ENCODE results near the gene RPL18.
A peak's percentile ranks its signal among the peaks of the same experiment; 100 is the strongest.

Gene RPL18

DNA sequence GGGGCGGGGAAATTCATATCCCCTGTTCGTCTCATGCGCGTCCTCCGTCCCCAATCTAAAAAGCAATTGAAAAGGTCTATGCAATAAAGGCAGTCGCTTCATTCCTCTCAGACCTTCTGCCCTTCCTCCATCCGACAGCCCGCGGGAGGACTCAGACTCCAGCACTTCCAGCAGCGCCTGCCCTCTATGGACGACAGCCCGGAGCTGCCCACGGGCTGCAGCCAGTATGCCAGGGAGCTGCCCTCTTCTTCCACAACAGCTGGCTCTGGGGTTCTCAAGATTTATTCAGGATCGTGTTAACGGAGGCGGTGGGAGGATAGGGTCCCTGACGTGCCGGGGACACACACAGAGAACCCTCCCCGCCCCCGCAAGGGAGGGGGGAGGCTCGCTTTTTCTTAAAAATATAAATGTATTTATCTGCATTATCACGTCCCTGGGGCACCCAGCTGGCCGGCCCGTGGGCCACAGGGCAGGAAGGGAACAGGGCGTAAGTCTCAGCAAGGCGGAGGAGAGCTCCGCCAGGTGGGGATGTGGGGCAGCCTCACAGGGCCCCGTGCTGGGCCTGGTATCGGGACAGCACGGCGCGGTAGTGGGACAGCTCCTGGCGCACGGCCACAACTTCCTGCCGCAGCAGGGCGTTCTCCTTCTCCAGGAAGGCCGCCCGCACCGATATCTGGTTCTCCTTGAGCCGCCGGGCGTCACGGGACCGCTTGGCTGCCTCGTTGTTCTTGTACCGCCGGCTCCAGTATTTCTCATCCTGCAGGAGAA is 11.5 kb upstream of the RPL18 start:
- DNase-seq (ENCODE audit: low read depth) = no peak

GRCh38 chr19:48629599-48630295 is 10.8 kb upstream of the RPL18 start:
- no peak for DNase-seq (ENCODE audit: low read depth)

GRCh38 chr19:48629297-48629598 is 10.3 kb upstream of the RPL18 start:
- DNase-seq (ENCODE audit: low read depth) = no peak

DNA sequence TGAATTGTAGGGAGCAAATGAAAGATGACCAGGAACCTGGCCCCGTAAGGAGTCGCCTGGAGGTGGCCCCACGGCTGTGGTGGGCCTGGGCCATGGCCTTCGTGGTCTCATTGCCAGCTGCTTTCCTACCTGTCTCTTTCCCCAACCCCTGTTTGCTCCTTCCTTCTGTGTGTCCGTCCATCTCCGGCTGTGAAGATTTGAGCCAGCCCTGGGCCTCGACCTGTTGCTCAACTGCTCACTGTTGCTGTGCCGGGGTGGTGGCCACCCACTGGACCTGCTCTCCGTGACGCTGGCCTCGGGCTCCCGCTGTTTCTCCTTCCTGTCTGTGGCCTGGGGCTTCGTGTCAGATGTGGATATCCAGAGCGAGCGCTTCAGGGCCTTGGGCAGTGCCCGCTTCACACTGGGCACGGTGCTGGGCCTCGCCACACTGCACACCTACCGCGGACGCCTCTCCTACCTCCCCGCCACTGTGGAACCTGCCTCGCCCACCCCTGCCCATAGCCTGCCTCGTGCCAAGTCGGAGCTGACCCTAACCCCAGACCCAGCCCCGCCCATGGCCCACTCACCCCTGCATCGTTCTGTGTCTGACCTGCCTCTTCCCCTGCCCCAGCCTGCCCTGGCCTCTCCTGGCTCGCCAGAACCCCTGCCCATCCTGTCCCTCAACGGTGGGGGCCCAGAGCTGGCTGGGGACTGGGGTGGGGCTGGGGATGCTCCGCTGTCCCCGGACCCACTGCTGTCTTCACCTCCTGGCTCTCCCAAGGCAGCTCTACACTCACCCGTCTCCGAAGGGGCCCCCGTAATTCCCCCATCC is 9.7 kb upstream of the RPL18 start:
- DNase-seq (ENCODE audit: low read depth) = no peak

- DNase-seq (ENCODE audit: low read depth) = no peak
These were observed 8.9 kb upstream of the RPL18 start for GRCh38 chr19:48627865-48628314.

DNA sequence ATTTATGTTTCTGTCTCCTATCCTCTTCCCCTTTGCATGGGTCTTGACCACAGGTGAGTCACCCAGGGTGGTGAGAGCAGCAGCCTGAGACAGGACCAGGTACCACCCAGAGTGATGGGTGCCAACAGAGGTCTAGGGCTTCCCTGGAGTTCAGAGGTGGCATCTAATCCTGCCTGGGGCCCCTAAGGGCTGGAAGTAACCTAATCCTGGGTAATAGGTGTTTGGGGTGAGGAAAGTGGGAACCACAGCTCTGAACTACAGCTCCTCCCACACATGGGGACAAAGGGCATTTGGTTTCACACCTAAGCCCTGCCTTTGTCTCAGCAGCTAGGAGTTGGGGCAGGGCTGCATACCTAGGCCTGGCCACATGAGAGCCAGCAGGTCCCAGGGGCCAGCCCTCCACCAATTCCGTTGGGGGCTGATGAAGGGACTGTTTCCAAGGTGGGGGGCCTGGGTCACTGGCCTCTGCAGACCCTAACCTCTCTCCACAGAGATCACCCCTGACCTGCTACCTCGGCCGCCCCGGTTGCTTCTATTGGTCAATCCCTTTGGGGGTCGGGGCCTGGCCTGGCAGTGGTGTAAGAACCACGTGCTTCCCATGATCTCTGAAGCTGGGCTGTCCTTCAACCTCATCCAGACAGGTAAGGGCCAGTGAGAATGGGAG is 8.4 kb upstream of the RPL18 start:
- no peak for DNase-seq (ENCODE audit: low read depth)

DNA sequence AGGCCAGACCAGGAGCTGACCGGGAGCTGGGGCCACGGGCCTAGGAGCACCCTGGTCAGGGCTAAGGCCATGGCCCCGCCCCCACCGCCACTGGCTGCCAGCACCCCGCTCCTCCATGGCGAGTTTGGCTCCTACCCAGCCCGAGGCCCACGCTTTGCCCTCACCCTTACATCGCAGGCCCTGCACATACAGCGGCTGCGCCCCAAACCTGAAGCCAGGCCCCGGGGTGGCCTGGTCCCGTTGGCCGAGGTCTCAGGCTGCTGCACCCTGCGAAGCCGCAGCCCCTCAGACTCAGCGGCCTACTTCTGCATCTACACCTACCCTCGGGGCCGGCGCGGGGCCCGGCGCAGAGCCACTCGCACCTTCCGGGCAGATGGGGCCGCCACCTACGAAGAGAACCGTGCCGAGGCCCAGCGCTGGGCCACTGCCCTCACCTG is 6.9 kb upstream of the RPL18 start:
- no peak for DNase-seq (ENCODE audit: low read depth)

GRCh38 chr19:48624791-48625723 is 6.1 kb upstream of the RPL18 start:
- DNase-seq (ENCODE audit: low read depth) = no peak

GRCh38 chr19:48624067-48624594 is 5.2 kb upstream of the RPL18 start:
- DNase-seq (ENCODE audit: low read depth) = peak; percentile 91

GRCh38 chr19:48623556-48624066 is 4.6 kb upstream of the RPL18 start:
- no peak for DNase-seq (ENCODE audit: low read depth)

DNA sequence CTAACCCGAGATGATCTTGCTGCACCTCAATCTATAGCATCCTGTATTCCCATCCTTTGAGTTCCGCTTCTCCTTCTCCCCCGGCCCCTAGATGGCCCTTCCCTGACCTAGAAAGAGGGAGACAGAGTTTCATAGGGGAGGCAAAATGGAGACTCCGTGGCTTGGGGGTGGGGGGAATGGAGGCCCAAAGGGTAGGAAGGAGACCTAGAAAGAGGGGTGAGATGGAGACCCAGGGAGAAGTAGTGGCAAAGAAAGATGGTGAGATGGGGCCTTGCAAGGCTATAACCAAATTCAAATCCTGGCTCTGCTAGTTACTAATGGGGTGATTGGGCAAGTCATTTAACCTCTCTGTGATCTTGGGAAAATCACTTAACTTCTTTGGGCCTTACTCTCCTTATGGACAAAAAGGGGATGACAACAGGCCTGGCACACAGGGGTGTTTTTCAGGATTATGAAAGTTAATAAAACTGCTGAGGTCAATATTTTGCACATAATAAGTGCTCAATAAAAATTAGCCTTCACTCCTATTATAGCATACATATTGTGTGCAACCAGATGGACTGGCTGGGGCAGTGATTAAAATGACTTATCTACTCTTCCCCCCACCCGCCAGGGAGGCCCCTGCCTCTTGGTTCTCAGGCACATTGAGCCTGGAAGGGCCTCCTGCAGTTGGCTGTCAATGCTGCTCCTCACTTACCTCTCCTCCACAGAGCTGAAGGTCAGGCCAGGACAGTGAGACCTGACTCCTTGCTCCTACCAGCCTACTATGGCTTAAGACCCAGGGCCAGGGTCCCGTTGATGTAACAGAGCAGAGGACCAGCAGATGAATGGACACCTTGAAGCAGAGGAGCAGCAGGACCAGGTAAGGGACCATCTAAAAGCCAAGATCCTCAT is 961 bp upstream of the RPL18 start:
- DNase-seq (ENCODE audit: low read depth) = no peak

GRCh38 chr19:48618278-48618915 is 581 bp downstream of the RPL18 start:
- DNase-seq (ENCODE audit: low read depth) = no peak

DNA sequence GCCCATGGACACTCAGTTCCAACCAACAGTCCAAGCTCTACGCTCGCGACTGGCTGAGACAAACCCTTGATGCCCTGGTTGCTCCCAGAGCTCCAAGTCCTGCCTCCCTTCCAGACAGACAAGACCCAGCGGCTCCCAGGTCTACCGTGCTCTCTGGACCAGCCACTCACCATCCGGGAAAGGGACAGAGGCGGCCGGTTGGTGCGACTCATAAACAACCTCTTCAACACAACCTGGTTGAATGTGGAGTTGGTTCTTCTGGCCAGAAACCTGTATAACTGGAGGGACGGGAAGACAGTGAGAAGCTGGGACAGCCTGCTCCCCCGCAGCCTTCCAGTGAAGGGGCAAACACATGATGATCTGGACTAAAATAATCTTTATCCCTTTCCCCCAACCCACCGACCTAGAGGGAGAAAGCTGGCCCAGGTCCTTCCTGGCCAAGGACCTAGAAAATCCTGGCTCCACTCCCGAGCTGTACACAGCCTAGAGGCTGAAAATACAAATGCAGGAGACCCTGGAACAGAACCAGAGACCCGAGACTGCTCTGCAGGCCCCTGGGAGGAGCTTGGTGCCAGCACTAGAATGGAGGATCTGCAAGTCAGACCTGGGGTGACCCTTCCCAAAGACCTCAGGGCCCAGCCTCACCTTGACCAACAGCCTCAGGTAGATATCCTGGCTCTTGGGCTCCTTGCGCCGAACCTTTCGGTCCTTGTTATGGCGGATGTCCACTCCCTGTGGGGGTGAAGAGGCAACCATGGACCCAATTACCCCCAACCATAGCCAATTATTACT is 1.6 kb downstream of the RPL18 start:
- DNase-seq (ENCODE audit: low read depth) = no peak

- DNase-seq (ENCODE audit: low read depth) = no peak
These were observed 2.4 kb downstream of the RPL18 start for GRCh38 chr19:48616491-48617056.

- DNase-seq (ENCODE audit: low read depth) = no peak
These were observed 2.9 kb downstream of the RPL18 start for GRCh38 chr19:48616041-48616436.

- DNase-seq (ENCODE audit: low read depth) = no peak
These were observed 3.5 kb downstream of the RPL18 start for GRCh38 chr19:48615231-48616040.

Measured in stimulated activated CD8-positive, alpha-beta memory T cell treated with anti-CD3 and anti-CD28 coated beads, Interleukin-12 subunit alpha, Interleukin-12 subunit beta, amount 100 ng/mL, for 1 hour (primary cell).